NCI-H748 treated with DMSO at 0.1 percent for 48 hours (cell line): ENCODE results near the gene MEIOB.

ENCODE experiments used
- DNase-seq: peaks from one replicate; lab custom pipeline; 2025; lab: John Stamatoyannopoulos, UW

Gene MEIOB

GRCh38 chr16:1828645-1829410, 43.1 kb downstream of the MEIOB start:
- no peak for DNase-seq

- DNase-seq = peak; percentile 75
Observed at GRCh38 chr16:1826691-1827573, 45.0 kb downstream of the MEIOB start, which contains the start of the genes FAHD1 and HAGH. Gene FAHD1 (plus strand): TSS chr16:1827206. CDS start chr16:1827239, 33 bp downstream. Gene HAGH (minus strand): TSS chr16:1826825. CDS start chr16:1826787, 38 bp downstream.

- DNase-seq = no peak
Observed at GRCh38 chr16:1825864-1826690, 45.9 kb downstream of the MEIOB start.

- no peak for DNase-seq
Observed at GRCh38 chr16:1825381-1825863, 46.5 kb downstream of the MEIOB start.

GRCh38 chr16:1823821-1824220, 48.1 kb downstream of the MEIOB start:
- no peak for DNase-seq

GRCh38 chr16:1822801-1823200, 49.2 kb downstream of the MEIOB start:
- DNase-seq = no peak

GRCh38 chr16:1821861-1822611, 49.9 kb downstream of the MEIOB start:
- no peak for DNase-seq

- DNase-seq = no peak
Observed at GRCh38 chr16:1820946-1821290, 51.0 kb downstream of the MEIOB start.

GRCh38 chr16:1820096-1820945, 51.6 kb downstream of the MEIOB start:
- no peak for DNase-seq

- DNase-seq = no peak
Observed at GRCh38 chr16:1819611-1820010, 52.4 kb downstream of the MEIOB start.

GRCh38 chr16:1818873-1819525, 53.0 kb downstream of the MEIOB start:
- DNase-seq = no peak

GRCh38 chr16:1818204-1818872, 53.6 kb downstream of the MEIOB start:
- no peak for DNase-seq

GRCh38 chr16:1817716-1818115, 54.2 kb downstream of the MEIOB start:
- DNase-seq = no peak

- no peak for DNase-seq
Observed at GRCh38 chr16:1817276-1817589, 54.7 kb downstream of the MEIOB start.

GRCh38 chr16:1816396-1817275, 55.3 kb downstream of the MEIOB start:
- no peak for DNase-seq

GRCh38 chr16:1815461-1815860, 56.5 kb downstream of the MEIOB start:
- no peak for DNase-seq

- DNase-seq = peak; percentile 16
Observed at GRCh38 chr16:1812732-1813163, 59.2 kb downstream of the MEIOB start.

- DNase-seq = no peak
Observed at GRCh38 chr16:1810536-1810935, 61.4 kb downstream of the MEIOB start.
